ENCODE measurements around the gene HERC6.

- TF ChIP-seq CTCF (conservative IDR thresholded peaks at IDR 0.05) (no peak), ZFX (IDR thresholded peaks at IDR 0.05) (no peak)
Measured at GRCh38 chr4:88413801-88414200, 35.1 kb downstream of the HERC6 start.

Data from C4-2B (cell line).